Mucosa of rectum (tissue), 2 donors: ENCODE data around the gene COL23A1.

Experiments used
- H3K27ac ChIP-seq, 2 donors: one replicate each; pipeline ENCODE4 v1.7.0; 2013; ENCODE audit warnings: inconsistent platforms in 2 of 2, low read depth in 2 of 2, low read length in 2 of 2
- H3K27me3 ChIP-seq, 2 donors: one replicate each; pipeline ENCODE4 v1.7.0; 2013; ENCODE audit warnings: low read length in 2 of 2; ENCODE audit not compliant: control insufficient read depth in 2 of 2, insufficient read depth in 2 of 2
- H3K36me3 ChIP-seq, 2 donors: one replicate each; pipeline ENCODE4 v1.7.0; 2013; ENCODE audit warnings: low read length in 2 of 2; ENCODE audit not compliant: control insufficient read depth in 2 of 2, insufficient read depth in 2 of 2
- H3K4me1 ChIP-seq, 2 donors: one replicate each; pipeline ENCODE4 v1.7.0; 2013; ENCODE audit warnings: low read length in 2 of 2, mild to moderate bottlenecking in 1 of 2; ENCODE audit not compliant: control insufficient read depth in 2 of 2, insufficient read depth in 2 of 2
- H3K4me3 ChIP-seq, 2 donors: one replicate each; pipeline ENCODE4 v1.7.0; 2013; ENCODE audit warnings: low read length in 2 of 2
- H3K9ac ChIP-seq, 2 donors: one replicate each; pipeline ENCODE4 v1.7.0; 2013; ENCODE audit warnings: low read length in 2 of 2, low read depth in 1 of 2, mild to moderate bottlenecking in 1 of 2
- H3K9me3 ChIP-seq, 2 donors: one replicate each; pipeline ENCODE4 v1.7.0; 2013; ENCODE audit warnings: low read length in 2 of 2; ENCODE audit not compliant: control insufficient read depth in 2 of 2
- donor health status: healthy.
- donor health status: Normal muscosa, but diverticular disease.

The COL23A1 gene

GRCh38 chr5:178431782-178432165 lies 158.4 kb downstream of the COL23A1 start:
- Histone ChIP-seq H3K36me3 (no peaks in the 10 kb centered on the region), H3K27ac (no peak overlapping the region), H3K9me3 (no peaks in the 10 kb centered on the region), H3K4me1 (no peaks in the 10 kb centered on the region), H3K4me3 (no peak overlapping the region), H3K27me3 (no peaks in the 10 kb centered on the region), H3K9ac (no peak overlapping the region)

GRCh38 chr5:178431063-178431781 lies 159.0 kb downstream of the COL23A1 start:
- no peaks in the 10 kb centered on the region for H3K27me3 ChIP-seq
- no peak overlapping the region for H3K9ac ChIP-seq
- H3K4me1 ChIP-seq, result no peaks in the 10 kb centered on the region
- H3K9me3 ChIP-seq, result no peaks in the 10 kb centered on the region
- H3K27ac ChIP-seq, result no peak overlapping the region
- no peaks in the 10 kb centered on the region for H3K36me3 ChIP-seq
- H3K4me3 ChIP-seq, result no peak overlapping the region

GRCh38 chr5:178430186-178431062 lies 159.8 kb downstream of the COL23A1 start:
- Histone ChIP-seq H3K4me3 (no peak overlapping the region), H3K36me3 (no peaks in the 10 kb centered on the region), H3K9ac (no peak overlapping the region), H3K4me1 (no peaks in the 10 kb centered on the region), H3K27ac (no peak overlapping the region), H3K27me3 (no peaks in the 10 kb centered on the region), H3K9me3 (no peaks in the 10 kb centered on the region)

- Histone ChIP-seq H3K9me3 (no peaks in the 10 kb centered on the region), H3K4me1 (no peaks in the 10 kb centered on the region), H3K36me3 (no peaks in the 10 kb centered on the region), H3K9ac (no peak overlapping the region), H3K4me3 (no peak overlapping the region), H3K27ac (no peak overlapping the region), H3K27me3 (no peaks in the 10 kb centered on the region)
These were observed 160.6 kb downstream of the COL23A1 start for GRCh38 chr5:178429491-178430185.

GRCh38 chr5:178429156-178429468 lies 161.1 kb downstream of the COL23A1 start:
- Histone ChIP-seq H3K9ac (no peak overlapping the region), H3K27me3 (no peaks in the 10 kb centered on the region), H3K4me1 (no peaks in the 10 kb centered on the region), H3K9me3 (no peaks in the 10 kb centered on the region), H3K4me3 (no peak overlapping the region), H3K36me3 (no peaks in the 10 kb centered on the region), H3K27ac (no peak overlapping the region)

GRCh38 chr5:178428341-178429155 lies 161.6 kb downstream of the COL23A1 start:
- Histone ChIP-seq H3K27ac (no peak overlapping the region), H3K36me3 (no peaks in the 10 kb centered on the region), H3K27me3 (no peaks in the 10 kb centered on the region), H3K9ac (no peak overlapping the region), H3K4me1 (no peaks in the 10 kb centered on the region), H3K4me3 (no peak overlapping the region), H3K9me3 (no peaks in the 10 kb centered on the region)

- Histone ChIP-seq H3K27me3 (no peaks in the 10 kb centered on the region), H3K4me3 (no peak overlapping the region), H3K36me3 (no peaks in the 10 kb centered on the region)
These were observed 162.5 kb downstream of the COL23A1 start for GRCh38 chr5:178427576-178428197.

GRCh38 chr5:178426326-178427130 lies 163.7 kb downstream of the COL23A1 start:
- Histone ChIP-seq H3K27me3 (no peaks in the 10 kb centered on the region), H3K4me1 (no peaks in the 10 kb centered on the region), H3K36me3 (no peaks in the 10 kb centered on the region), H3K9ac (no peak overlapping the region), H3K9me3 (no peaks in the 10 kb centered on the region), H3K4me3 (no peak overlapping the region), H3K27ac (no peak overlapping the region)

More at GRCh38 chr5:178427576-178428197, 162.5 kb downstream of the COL23A1 start:
- Histone ChIP-seq H3K4me1 (no peaks in the 10 kb centered on the region), H3K9ac (no peak overlapping the region), H3K9me3 (no peaks in the 10 kb centered on the region), H3K27ac (no peak overlapping the region)

GRCh38 chr5:178425621-178426068 lies 164.5 kb downstream of the COL23A1 start:
- no peaks in the 10 kb centered on the region for H3K9me3 ChIP-seq
- no peak overlapping the region for H3K27ac ChIP-seq
- H3K4me3 ChIP-seq, result no peak overlapping the region
- no peaks in the 10 kb centered on the region for H3K27me3 ChIP-seq
- H3K9ac ChIP-seq, result no peak overlapping the region
- H3K36me3 ChIP-seq, result no peaks in the 10 kb centered on the region
- H3K4me1 ChIP-seq, result no peaks in the 10 kb centered on the region
